MM.1S (cell line): ENCODE data around the gene SLC13A3.
"Not testable (repeated sequence)": the region's sequence is repeated elsewhere in the genome, so short reads cannot be mapped to it uniquely, and the experiment has no call there.

Experiments used
- DNase-seq: peaks from one replicate; pipeline ENCODE4 v3.0.0-alpha.2; 2015
- H2AFZ ChIP-seq: fragments of 300-600 bp; sonication (generic); 2 replicates; pipeline ENCODE4 v1.6.0; 2016; ENCODE audit warnings: antibody characterized with exemption, low read length
- H3F3A ChIP-seq: fragments of 300-600 bp; sonication (generic); 2 replicates; pipeline ENCODE4 v1.6.1; 2016; ENCODE audit warnings: mild to moderate bottlenecking, antibody characterized with exemption, low read length, moderate library complexity, mixed read lengths; ENCODE audit not compliant: insufficient read depth
- H3K27ac ChIP-seq: fragments of 300-600 bp; sonication (generic); 2 replicates; pipeline ENCODE4 v1.5.1; 2016; ENCODE audit warnings: mild to moderate bottlenecking, low read length
- H3K27me3 ChIP-seq: fragments of 300-600 bp; sonication (generic); replicated peaks from 2 replicates; pipeline ENCODE4 v1.6.0; 2016; ENCODE audit warnings: low read length; ENCODE audit not compliant: insufficient read depth
- H3K36me3 ChIP-seq: fragments of 300-600 bp; sonication (generic); replicated peaks from 2 replicates; pipeline ENCODE4 v1.6.1; 2016; ENCODE audit warnings: mild to moderate bottlenecking, low read length, mixed read lengths; ENCODE audit not compliant: insufficient read depth
- H3K4me1 ChIP-seq: fragments of 300-600 bp; sonication (generic); 2 replicates; pipeline ENCODE4 v1.6.1; 2016; ENCODE audit warnings: low read length, mixed read lengths
- H3K4me2 ChIP-seq: fragments of 300-600 bp; sonication (generic); 2 replicates; pipeline ENCODE4 v1.6.0; 2016; ENCODE audit warnings: low read depth, low read length
- H3K4me3 ChIP-seq: fragments of 300-600 bp; sonication (generic); 2 replicates; pipeline ENCODE4 v1.5.1; 2016; ENCODE audit warnings: low read length, mixed read lengths
- H3K79me2 ChIP-seq: fragments of 300-600 bp; sonication (generic); 2 replicates; pipeline ENCODE4 v1.6.1; 2016; ENCODE audit warnings: mixed run types, low read length, mixed read lengths
- H3K9ac ChIP-seq: fragments of 300-600 bp; sonication (generic); 2 replicates; pipeline ENCODE4 v1.6.1; 2016; ENCODE audit warnings: low read length, mixed read lengths
- H3K9me2 ChIP-seq: fragments of 300-600 bp; sonication (generic); replicated peaks from 2 replicates; pipeline ENCODE4 v1.6.1; 2016; ENCODE audit warnings: mild to moderate bottlenecking, low read length, mixed read lengths; ENCODE audit not compliant: insufficient read depth
- H3K9me3 ChIP-seq: fragments of 300-600 bp; sonication (generic); replicated peaks from 2 replicates; pipeline ENCODE4 v1.6.1; 2016; ENCODE audit warnings: mild to moderate bottlenecking, low read length, mixed read lengths; ENCODE audit not compliant: insufficient read depth
- H4K20me1 ChIP-seq: fragments of 300-600 bp; sonication (generic); 2 replicates; pipeline ENCODE4 v1.6.1; 2016; ENCODE audit warnings: mild to moderate bottlenecking, low read length, moderate library complexity, mixed read lengths; ENCODE audit not compliant: insufficient read depth
- EZH2 ChIP-seq: fragments of 300-600 bp; sonication (generic); optimal IDR thresholded peaks from 2 replicates; pipeline ENCODE3; 2017; ENCODE audit warnings: low read depth, mild to moderate bottlenecking, antibody characterized with exemption, low read length, mixed read lengths
- EZH2phosphoT487 ChIP-seq: fragments of 300-600 bp; sonication (generic); IDR thresholded peaks from 2 replicates; pipeline ENCODE4 v1.6.1; 2018; ENCODE audit warnings: antibody characterized with exemption, low read length
- TF ChIP-seq, protein P1 (sequence below): fragments of 300-600 bp; sonication (generic); IDR thresholded peaks from 2 replicates; pipeline ENCODE4 v1.5.1; 2016; ENCODE audit warnings: antibody characterized with exemption, low read length, mixed read lengths

SLC13A3 gene

DNA sequence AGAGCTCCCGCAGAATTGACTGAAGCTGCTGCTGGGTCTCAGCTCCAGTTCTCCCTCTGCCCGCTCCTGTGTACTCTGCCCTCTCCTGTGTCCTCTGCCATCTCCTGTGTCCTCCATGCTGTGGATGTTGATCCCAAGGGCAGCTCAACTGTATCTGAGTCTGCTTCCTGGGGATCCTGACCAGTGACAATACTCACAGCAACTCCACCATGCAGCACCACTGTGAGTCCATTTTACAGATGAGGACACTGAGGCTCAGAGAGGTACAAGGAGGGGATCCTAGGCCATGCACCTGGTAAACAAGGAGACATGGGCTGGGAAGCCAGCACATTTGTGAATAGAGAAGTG, 29.4 kb upstream of the SLC13A3 start:
- Histone ChIP-seq H3K9me2 (no peaks in the 10 kb centered on the region), H3K9me3 (no peaks in the 10 kb centered on the region), H3K4me3 (no peak overlapping the region), H3K27ac (no peak overlapping the region), H3K4me2 (no peak overlapping the region), H4K20me1 (no peaks in the 10 kb centered on the region), H3K9ac (no peak overlapping the region), H2AFZ (no peak overlapping the region), H3K27me3 (no peaks in the 10 kb centered on the region), H3K4me1 (peaks cover 33% of the 10 kb centered on the region), H3K36me3 (0 out of 2 replicates have a peak, but pooled peaks cover under 1% of the 10 kb centered on the region), H3K79me2 (peaks cover 20% of the 10 kb centered on the region), H3F3A (peaks cover 14% of the 10 kb centered on the region; the same call in 1 of the 2 replicates)
- TF ChIP-seq, protein P1, sequence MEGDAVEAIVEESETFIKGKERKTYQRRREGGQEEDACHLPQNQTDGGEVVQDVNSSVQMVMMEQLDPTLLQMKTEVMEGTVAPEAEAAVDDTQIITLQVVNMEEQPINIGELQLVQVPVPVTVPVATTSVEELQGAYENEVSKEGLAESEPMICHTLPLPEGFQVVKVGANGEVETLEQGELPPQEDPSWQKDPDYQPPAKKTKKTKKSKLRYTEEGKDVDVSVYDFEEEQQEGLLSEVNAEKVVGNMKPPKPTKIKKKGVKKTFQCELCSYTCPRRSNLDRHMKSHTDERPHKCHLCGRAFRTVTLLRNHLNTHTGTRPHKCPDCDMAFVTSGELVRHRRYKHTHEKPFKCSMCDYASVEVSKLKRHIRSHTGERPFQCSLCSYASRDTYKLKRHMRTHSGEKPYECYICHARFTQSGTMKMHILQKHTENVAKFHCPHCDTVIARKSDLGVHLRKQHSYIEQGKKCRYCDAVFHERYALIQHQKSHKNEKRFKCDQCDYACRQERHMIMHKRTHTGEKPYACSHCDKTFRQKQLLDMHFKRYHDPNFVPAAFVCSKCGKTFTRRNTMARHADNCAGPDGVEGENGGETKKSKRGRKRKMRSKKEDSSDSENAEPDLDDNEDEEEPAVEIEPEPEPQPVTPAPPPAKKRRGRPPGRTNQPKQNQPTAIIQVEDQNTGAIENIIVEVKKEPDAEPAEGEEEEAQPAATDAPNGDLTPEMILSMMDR = no peak
- TF ChIP-seq EZH2phosphoT487 (no peak), EZH2 (no peak)
- no peak for DNase-seq

DNA sequence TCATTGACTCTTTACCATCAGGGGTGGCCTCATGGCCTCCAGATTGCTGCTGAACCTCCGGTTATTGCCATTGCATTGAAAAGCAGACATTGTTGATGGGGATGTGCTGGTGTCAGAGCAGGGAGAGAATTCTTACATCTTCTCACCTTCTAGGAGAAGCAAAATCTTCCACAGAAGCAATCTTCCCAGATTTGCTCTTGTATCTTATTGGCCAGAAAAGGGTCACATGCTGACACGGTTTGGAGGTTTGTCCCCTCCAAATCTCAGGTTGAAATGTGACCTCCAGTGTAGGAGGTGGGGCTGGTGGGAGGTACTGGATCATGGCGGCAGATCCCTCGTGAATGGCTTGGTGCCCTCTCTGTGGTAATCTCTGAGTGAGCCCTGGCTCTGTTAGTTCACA, 27.3 kb upstream of the SLC13A3 start:
- Histone ChIP-seq H3K9me2 (no peaks in the 10 kb centered on the region), H2AFZ (no peak overlapping the region), H4K20me1 (no peaks in the 10 kb centered on the region), H3K27me3 (no peaks in the 10 kb centered on the region), H3K9me3 (no peaks in the 10 kb centered on the region), H3F3A (peaks cover 2% of the 10 kb centered on the region; the same call in 1 of the 2 replicates), H3K4me2 (no peak overlapping the region), H3K4me3 (no peak overlapping the region), H3K4me1 (peaks cover 14% of the 10 kb centered on the region; the same call in 1 of the 2 replicates), H3K9ac (no peak overlapping the region), H3K27ac (no peak overlapping the region), H3K36me3 (no peaks in the 10 kb centered on the region), H3K79me2 (0 out of 2 replicates have a peak, but pooled peaks cover under 1% of the 10 kb centered on the region)
- no peak for DNase-seq
- TF ChIP-seq EZH2phosphoT487 (no peak), EZH2 (no peak)
- TF ChIP-seq, protein P1 = no peak

DNA sequence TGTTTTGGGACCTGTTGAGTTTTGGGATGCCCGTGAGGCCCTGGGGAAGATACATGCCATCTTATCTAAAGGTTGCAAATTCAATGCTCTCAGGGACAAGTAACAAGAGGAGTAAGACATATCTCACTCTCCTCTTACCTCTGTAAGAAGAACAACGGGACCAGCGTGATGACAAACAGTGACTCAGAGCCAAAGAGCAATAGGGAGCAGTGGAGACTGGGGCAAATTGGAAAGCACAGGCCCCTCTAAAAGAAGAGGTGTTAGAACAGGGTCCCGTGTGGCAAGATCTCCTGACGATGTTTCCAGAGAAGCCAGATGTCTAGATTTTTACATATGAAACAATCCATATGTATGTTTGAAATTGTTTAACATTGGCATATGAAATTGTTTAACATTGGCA, 26.3 kb upstream of the SLC13A3 start:
- no peaks in the 10 kb centered on the region for H3K9me3 ChIP-seq
- H3K4me1 ChIP-seq = peaks cover 10% of the 10 kb centered on the region; the same call in 1 of the 2 replicates
- no peak overlapping the region for H3K27ac ChIP-seq
- H3K36me3 ChIP-seq = no peaks in the 10 kb centered on the region
- no peaks in the 10 kb centered on the region for H3K27me3 ChIP-seq
- TF ChIP-seq EZH2phosphoT487 (no peak), EZH2 (no peak)
- TF ChIP-seq, protein P1 = no peak
- no peak overlapping the region for H3K4me3 ChIP-seq
- no peak for DNase-seq
- H3F3A ChIP-seq = no peaks in the 10 kb centered on the region
- no peak overlapping the region for H3K9ac ChIP-seq
- H3K79me2 ChIP-seq = no peaks in the 10 kb centered on the region
- no peak overlapping the region for H2AFZ ChIP-seq
- H3K4me2 ChIP-seq = no peak overlapping the region
- H4K20me1 ChIP-seq = no peaks in the 10 kb centered on the region
- H3K9me2 ChIP-seq = no peaks in the 10 kb centered on the region

DNA sequence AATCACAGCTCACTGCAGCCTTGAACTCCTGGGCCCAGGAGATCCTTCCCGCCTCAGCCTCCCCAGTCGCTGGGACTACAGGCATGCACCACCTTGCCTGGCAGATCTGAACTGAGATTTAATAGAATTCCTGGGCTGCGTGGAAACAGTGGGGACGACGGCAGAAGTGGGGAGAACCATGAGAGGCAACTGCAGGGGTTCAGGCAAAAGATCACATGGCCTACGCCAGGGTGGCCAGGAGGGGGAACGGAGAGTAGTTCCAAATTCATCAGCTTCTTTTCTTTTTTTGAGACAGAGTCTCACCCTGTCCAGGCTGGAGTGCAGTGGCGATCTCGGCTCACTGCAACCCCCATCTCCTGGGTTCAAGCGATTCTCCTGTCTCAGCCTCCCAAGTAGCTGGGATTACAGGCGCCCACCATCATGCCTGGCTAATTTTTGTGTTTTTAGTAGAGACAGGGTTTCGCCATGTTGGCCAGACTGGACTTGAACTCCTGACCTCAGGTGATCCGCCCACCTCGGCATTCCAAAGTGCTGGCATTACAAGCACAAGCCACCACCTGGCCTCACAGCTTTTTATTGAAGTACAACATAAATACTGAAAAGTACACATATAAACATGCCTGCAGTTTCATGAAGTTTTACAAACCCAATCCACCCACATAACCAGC, 25.5 kb upstream of the SLC13A3 start:
- not testable (repeated sequence) for H3K9me2 ChIP-seq, H3K4me1 ChIP-seq, H3K79me2 ChIP-seq, H3K27ac ChIP-seq, H3F3A ChIP-seq, H3K27me3 ChIP-seq, H3K4me2 ChIP-seq, H3K9me3 ChIP-seq, H3K9ac ChIP-seq, DNase-seq, H3K36me3 ChIP-seq, H4K20me1 ChIP-seq, H2AFZ ChIP-seq, H3K4me3 ChIP-seq
